Activated T-cell treated with anti-CD3 and anti-CD28 coated beads, Interleukin-2, amount 50 U/mL, for 4 hours (primary cell): ENCODE measurements around the gene KIF15. TPM values are rescaled to one million over a fixed set of nuclear protein-coding genes. Genes with fewer than 3 reads are reported as not detected.
"Not testable (repeated sequence)": the region's sequence is repeated elsewhere in the genome, so short reads cannot be mapped to it uniquely, and the experiment has no call there.

Source experiments
- ATAC-seq, 2 donors: fragments of 200-7000 bp; cut with Tn5 transposase; one replicate each; pipeline ENCODE4 v1.10.0; 2021
- DNase-seq: peaks from one replicate; pipeline ENCODE4 v3.0.0-alpha.2; 2020
- H3K27me3 Mint-ChIP-seq: one replicate; pipeline ENCODE4 v1.8.0; 2021; ENCODE audit warnings: low read depth, mixed read lengths
- H3K36me3 Mint-ChIP-seq: one replicate; pipeline ENCODE4 v1.8.0; 2022; ENCODE audit warnings: mixed read lengths; ENCODE audit not compliant: insufficient read depth
- H3K4me1 Mint-ChIP-seq: one replicate; pipeline ENCODE4 v1.8.0; 2021; ENCODE audit warnings: low read depth, mixed read lengths
- H3K4me3 Mint-ChIP-seq: one replicate; pipeline ENCODE4 v1.8.0; 2021; ENCODE audit warnings: mild to moderate bottlenecking, moderate library complexity, mixed read lengths
- H3K9me3 Mint-ChIP-seq: one replicate; pipeline ENCODE4 v1.8.0; 2021; ENCODE audit warnings: mixed read lengths
- total RNA-seq, 3 donors: library from RNA; stranded (reverse); gene quantifications; one replicate each; pipeline ENCODE4 v1.2.1, GENCODE V29; 2021

KIF15 gene
- total RNA-seq, 3 donors from 2014 or later: 4.7 to 6.2 (median 6.1) TPM

DNA sequence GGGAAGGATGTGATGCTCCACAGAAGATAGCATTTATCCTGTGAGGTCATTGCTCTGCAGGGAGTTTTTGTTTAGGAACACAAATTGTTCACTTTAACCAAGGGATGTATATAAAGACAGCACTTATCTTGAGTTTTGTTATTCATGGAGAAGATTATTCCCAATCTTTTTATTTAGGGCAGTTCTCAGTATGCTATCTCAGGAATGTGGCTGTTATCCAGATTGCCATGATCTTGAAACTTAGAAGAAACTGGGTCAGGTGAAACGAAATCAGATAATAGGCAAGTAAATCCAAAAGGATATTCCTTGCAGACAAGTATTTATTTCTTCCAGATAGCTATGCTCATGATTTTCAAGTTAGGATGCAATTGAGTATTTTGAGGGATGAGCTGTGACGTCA, 80.8 kb downstream of the KIF15 start:
- Mint-ChIP-seq H3K9me3 (peaks cover under 1% of the 10 kb centered on the region), H3K27me3 (no peaks in the 10 kb centered on the region), H3K4me1 (no peaks in the 10 kb centered on the region), H3K4me3 (no peak overlapping the region), H3K36me3 (peaks cover 4% of the 10 kb centered on the region)
- DNase-seq (no peak), ATAC-seq (no peak)

DNA sequence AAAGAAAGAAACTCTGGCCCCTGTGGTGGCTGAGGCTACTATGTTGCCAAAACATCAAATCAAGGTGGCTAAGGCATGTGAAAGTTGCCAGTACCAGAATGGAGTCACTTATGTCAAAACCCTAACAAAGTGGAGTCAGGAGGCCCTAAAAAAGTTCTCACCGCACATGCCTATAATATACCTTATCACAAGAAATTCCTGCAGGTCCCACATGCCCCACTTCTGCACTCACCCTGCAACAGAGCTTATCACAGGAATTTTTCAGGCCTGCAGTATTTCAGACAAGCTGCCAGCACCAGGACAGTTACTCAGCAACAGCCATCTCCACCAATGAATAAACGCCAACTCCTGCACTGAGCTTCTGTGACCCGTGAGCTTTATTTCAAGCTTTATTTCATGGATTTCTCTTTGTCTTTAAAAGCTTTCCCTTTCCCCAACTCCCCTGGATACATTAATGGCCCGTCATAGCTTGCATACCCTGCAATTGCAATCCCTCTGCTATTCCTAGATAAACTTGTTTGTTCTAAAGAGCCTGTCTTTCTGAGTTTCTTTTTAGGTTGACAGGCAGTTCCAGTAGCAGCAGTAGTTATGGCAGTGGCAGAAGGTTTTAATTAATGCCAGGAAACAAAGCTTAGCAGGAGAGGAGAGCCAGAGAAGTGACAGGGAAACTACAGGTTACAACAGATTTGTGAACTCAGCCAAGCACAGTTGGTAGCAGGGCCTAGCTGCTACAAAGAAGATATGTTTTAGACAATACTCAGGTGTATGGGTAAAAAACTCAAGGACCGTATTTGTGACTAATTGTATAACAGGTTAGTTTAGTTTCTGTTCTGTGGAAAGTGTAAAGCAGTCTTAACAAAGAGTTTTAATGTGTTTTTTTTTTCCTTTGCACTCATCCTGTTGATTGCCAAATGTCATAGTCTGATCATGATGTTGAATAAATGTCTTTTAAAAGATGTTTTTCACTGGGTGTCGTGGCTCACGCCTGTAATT, 84.2 kb downstream of the KIF15 start:
- H3K9me3 Mint-ChIP-seq: no peaks in the 10 kb centered on the region
- DNase-seq (no peak), ATAC-seq (no peak)
- no peak overlapping the region for H3K4me3 Mint-ChIP-seq
- no peaks in the 10 kb centered on the region for H3K36me3 Mint-ChIP-seq
- no peaks in the 10 kb centered on the region for H3K4me1 Mint-ChIP-seq
- no peaks in the 10 kb centered on the region for H3K27me3 Mint-ChIP-seq

DNA sequence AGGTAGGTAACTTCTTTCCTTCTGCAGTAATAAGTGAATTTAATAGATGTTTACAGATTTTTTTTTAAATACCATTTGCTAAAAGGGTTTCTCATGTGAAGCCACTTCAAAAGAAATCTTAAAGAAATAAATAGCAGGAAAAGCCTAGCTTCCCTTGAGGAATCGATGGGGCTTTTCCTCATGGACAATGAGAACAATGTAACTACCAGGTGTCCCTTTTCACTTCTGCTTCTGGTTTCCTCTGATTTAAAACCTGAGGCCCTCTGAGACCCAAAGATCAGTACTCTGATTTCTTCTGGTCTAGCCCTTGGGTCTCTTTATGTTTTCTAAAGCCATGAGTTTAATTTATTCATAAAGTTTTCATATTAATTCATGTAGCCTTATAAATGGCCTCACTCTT, 87.0 kb downstream of the KIF15 start:
- no peak for DNase-seq
- Mint-ChIP-seq H3K9me3 (no peaks in the 10 kb centered on the region), H3K4me1 (no peaks in the 10 kb centered on the region), H3K36me3 (no peaks in the 10 kb centered on the region), H3K4me3 (no peak overlapping the region), H3K27me3 (no peaks in the 10 kb centered on the region)
- ATAC-seq: no peak

DNA sequence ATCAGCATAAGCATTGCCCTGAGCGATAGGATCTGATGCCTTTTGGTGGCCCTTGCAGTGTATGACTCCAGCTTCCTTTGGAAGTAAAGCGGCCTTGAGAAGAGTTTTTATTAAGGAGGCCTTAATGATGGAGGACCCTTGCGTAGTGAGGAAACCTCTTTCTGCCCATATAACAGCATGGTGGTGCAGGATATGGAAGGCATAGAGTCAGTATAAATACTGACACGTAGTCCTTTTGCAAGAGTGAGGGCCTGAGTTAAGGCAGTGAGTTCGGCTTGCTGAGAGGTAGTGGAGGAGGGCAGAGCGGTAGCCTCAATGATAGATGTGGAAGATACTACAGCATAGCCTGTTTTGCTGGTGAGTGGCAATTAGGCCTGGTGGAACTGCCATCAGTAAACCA, 95.1 kb downstream of the KIF15 start:
- not testable (repeated sequence) for DNase-seq, H3K9me3 Mint-ChIP-seq, ATAC-seq, H3K27me3 Mint-ChIP-seq, H3K36me3 Mint-ChIP-seq, H3K4me1 Mint-ChIP-seq, H3K4me3 Mint-ChIP-seq

DNA sequence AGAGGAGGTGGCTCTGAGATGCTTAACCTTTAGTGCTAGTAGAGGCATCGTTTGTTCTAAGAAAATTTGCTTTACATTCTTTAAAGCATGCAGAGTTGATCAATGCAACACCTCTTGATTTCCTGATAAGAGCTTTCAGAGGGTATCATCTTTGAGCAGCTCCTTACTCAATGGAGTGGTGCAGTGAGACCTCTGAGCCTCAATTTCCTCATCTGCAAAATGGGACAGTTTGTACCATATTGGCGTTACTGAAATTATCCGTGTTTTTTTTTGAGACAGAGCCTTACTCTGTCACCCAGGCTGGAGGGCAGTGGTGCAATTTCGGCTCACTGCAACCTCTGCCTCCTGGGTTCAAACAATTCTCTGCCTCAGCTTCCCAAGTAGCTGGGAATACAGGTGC, 98.5 kb downstream of the KIF15 start:
- no peaks in the 10 kb centered on the region for H3K9me3 Mint-ChIP-seq
- DNase-seq (no peak), ATAC-seq (no peak)
- no peaks in the 10 kb centered on the region for H3K27me3 Mint-ChIP-seq
- H3K4me3 Mint-ChIP-seq: no peak overlapping the region
- H3K4me1 Mint-ChIP-seq: peaks cover 30% of the 10 kb centered on the region
- no peaks in the 10 kb centered on the region for H3K36me3 Mint-ChIP-seq

DNA sequence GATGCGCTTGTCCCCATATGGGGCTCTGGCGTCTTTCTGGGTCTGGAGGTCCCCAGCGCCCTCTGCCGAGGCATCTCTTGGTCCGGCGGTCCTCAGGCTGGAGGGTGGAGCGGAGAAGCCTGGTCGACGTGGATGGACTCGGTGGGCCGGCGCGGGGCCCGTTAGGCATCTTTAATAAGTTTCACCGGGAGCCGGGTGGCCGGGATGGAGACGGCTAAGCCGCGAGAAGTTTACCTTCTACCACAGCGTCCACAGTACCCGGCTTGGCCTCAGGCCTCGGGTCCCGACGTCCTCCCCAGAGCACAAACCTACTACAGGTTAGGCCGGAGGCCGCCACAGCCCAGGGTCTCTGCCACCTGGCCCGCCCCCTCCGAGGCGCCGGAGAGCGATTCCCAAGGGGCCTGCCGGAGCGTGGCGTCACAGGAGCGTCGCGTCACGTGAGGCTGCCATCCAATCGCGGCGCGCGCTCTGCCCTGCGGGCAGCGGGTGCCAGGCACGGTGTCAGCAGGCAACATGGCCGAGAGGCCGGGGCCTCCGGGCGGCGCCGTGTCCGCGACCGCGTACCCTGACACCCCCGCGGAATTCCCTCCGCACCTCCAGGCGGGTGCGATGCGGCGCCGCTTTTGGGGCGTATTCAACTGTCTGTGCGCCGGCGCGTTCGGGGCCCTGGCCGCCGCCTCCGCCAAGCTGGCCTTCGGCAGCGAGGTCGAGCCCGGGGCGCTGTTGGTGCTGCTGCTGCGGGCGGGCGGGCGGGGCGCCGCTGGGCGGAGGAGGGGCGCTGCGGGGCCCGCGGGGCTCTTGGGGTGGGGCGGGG, 100.0 kb downstream of the KIF15 start, which contains the start of gene TMEM42:
Gene TMEM42 (plus strand): TSS at position 501 of the 814 bp plus-strand sequence. CDS start 13 bp downstream, at position 514.
- no peaks in the 10 kb centered on the region for H3K9me3 Mint-ChIP-seq

DNA sequence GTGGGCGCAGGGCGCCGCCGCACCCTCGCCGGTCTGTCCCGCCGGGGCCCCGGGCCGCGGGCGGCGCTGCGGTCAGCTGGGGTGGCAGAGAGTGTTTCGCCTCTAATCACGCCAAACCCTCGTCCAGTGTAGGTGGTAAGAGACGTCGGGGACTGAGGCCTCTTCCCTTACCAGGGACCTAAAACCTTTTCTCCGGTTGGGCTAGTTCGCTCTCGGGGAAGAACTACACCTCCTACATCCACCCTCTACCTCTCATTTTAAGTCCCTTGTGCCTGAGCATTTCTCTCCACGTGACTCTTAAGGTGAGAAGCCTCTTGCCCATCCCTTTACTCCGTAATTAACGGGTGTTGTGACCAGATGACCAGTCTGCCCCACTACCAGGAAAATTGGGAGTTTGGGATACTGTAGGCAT, 100.6 kb downstream of the KIF15 start:
- Mint-ChIP-seq H3K9me3 (no peaks in the 10 kb centered on the region), H3K36me3 (peaks cover 5% of the 10 kb centered on the region), H3K4me3 (peak overlapping the region; percentile 83), H3K27me3 (no peaks in the 10 kb centered on the region), H3K4me1 (peaks cover 49% of the 10 kb centered on the region)
- DNase-seq: no peak
- ATAC-seq: peak in 1 of 2 donors; percentile 29

More for the DNA sequence above, 100.0 kb downstream of the KIF15 start, which contains the start of gene TMEM42:
- Mint-ChIP-seq H3K4me3 (peak within 1 kb of the TSS; percentile 90), H3K27me3 (no peaks in the 10 kb centered on the region), H3K4me1 (peaks cover 43% of the 10 kb centered on the region), H3K36me3 (peaks cover 1% of the 10 kb centered on the region)
- ATAC-seq (peak; percentile 97), DNase-seq (peak; percentile 86)

DNA sequence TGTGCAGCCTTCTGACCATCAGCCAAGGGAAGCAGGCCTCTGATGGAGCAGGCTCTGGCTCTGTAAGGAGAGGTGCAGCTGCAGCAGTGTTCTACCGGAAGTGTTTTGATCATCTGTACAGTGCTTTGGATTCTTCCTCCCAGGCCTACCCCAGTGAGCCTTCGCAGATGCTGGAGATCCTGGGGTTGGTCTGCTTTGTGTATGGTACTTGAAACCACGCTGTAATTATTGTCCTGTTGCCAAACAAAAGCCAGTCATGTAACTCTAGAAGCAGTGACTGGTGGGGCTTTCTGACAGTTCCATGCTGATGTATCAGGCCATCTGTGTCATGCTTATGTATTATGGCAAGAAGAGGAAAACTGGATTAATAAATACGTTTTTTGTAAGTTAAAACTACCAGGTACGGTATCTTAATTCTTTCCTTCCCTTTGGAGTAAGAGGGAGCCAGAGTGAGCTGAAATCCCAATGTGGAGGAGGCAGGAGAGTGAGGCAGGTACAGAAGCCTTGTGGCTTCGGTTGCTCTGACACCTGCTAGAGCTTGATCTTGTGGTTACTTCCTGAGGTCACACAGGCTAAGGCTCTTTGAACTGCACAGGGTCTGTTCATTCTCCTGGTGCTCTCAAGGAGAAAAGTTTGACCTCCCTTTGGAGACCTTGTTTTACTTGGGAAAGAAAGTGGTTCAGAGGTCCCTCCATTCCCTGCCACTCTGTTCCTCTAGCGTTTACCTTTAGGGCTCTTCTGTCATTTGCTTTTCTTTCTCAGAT, 103.9 kb downstream of the KIF15 start:
- ATAC-seq: no peak
- no peak for DNase-seq
- no peaks in the 10 kb centered on the region for H3K27me3 Mint-ChIP-seq
- peaks cover 10% of the 10 kb centered on the region for H3K36me3 Mint-ChIP-seq
- H3K4me3 Mint-ChIP-seq: no peak overlapping the region
- H3K4me1 Mint-ChIP-seq: peaks cover 50% of the 10 kb centered on the region
- H3K9me3 Mint-ChIP-seq: peaks cover 9% of the 10 kb centered on the region

DNA sequence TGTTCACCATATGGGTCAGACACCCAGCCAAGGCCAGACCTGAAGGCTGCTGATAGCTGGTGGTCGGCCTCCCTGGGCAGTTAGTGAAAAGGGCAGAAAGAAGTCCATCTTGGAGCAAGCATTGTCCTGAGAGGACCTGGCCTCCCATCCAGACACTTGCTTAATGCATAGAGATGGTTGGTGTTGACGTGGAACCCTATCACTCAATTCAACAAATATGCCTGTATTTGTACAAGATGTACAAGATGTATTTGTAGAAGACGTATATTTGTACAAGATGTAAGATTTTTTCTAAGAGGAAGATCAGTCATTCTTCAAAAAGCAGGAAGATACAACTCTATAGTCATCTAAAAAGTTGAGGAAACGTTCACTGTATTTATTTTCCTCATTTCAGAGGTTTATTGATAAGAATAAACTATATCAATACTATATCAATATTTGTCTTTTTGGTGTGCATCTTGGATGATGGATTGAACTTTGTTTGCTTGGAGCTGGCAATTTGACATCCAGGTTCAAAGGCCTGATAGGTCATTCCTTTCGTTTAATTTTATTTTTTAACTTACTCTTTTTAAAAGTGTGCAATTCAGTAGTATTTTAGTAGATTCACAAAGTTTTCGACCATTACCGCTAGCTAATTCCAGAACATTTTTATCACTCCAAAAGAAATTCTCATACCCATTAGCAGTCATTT, 106.0 kb downstream of the KIF15 start:
- H3K4me3 Mint-ChIP-seq: no peak overlapping the region
- DNase-seq: no peak
- peaks cover 9% of the 10 kb centered on the region for H3K9me3 Mint-ChIP-seq
- no peaks in the 10 kb centered on the region for H3K27me3 Mint-ChIP-seq
- H3K36me3 Mint-ChIP-seq: peaks cover 10% of the 10 kb centered on the region
- ATAC-seq: no peak
- H3K4me1 Mint-ChIP-seq: peaks cover 42% of the 10 kb centered on the region

DNA sequence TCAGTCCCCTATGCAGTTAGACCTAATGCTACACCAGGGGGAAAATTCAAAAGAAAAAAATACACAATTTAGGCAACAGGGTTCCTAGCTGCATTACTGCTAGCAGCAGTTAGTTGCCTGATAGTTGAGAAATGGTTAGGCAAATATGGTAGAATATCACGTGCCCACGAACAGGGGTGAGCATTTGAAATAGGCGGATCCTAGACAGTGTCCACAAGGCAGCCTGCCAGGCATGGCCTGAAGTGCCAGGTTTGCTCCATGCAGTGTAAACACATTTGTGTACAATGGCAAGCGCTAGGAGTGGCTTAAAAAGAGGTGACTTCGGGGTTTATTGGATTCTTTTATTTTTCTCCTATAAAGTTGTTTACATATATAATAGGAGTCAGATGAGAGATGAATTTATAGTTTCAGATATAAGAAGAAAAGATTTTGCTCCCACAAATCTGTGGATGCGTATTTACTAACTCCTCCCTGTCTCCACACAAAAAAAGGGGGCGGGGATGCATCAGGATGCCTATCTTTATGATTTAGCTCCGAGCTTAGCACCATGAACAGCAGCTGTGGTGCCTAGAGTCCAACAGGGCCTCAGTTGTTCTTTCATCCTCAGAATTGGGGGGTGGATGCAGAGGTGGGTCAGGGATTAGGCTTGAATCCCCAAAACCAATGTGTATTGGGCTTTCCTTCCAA, 108.9 kb downstream of the KIF15 start:
- no peak for ATAC-seq
- H3K4me1 Mint-ChIP-seq: peaks cover 16% of the 10 kb centered on the region
- no peaks in the 10 kb centered on the region for H3K27me3 Mint-ChIP-seq
- no peak overlapping the region for H3K4me3 Mint-ChIP-seq
- H3K36me3 Mint-ChIP-seq: peaks cover 10% of the 10 kb centered on the region
- H3K9me3 Mint-ChIP-seq: peaks cover 9% of the 10 kb centered on the region
- no peak for DNase-seq

DNA sequence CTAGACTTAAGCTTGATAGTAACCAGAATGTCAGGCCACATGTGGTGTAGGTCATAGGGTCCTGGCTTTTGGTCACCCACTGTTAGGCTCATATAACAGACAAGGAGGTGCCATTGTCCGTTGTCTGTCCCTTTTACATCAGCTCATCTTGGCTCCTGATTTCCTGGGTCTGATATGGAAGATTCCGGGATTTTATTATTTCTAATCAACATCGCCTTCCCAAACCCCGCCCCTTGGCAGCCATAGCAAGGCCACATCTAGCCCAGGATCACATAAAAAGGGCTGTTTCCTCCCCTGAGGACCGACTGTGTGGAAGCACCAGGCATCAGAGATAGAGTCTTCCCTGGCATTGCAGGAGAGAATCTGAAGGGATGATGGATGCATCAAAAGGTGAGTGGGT, 112.7 kb downstream of the KIF15 start, which contains the start of gene TGM4:
Gene TGM4 (plus strand): TSS at position 301 of the 400 bp plus-strand sequence. CDS start 71 bp downstream, at position 372.
- ATAC-seq (no peak), DNase-seq (no peak)
- no peak within 1 kb of the TSS for H3K4me3 Mint-ChIP-seq
- H3K27me3 Mint-ChIP-seq: no peaks in the 10 kb centered on the region
- no peaks in the 10 kb centered on the region for H3K36me3 Mint-ChIP-seq
- no peaks in the 10 kb centered on the region for H3K4me1 Mint-ChIP-seq
- H3K9me3 Mint-ChIP-seq: no peaks in the 10 kb centered on the region

DNA sequence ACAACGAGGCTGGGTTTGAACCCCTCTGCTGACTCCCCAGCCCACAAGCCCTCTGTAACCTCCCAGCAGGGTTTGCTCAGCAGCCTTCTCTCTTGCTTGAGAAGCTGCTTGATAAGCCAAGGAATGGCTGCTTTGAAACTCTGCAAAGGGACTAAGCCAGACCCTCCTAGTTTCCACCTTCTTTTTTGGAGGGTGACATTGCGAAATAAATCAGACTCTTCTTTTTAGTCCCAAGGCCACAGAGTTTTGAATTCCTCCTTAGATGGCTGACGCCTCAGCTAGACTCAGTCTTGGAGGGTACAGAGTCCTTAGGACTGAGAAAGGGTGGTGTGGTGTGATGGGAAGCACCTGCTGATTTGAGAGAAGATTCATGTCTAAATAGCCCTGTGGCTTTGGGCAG, 114.0 kb downstream of the KIF15 start:
- no peak for DNase-seq
- Mint-ChIP-seq H3K36me3 (no peaks in the 10 kb centered on the region), H3K27me3 (no peaks in the 10 kb centered on the region), H3K4me3 (no peak overlapping the region), H3K4me1 (no peaks in the 10 kb centered on the region), H3K9me3 (no peaks in the 10 kb centered on the region)
- ATAC-seq: no peak

DNA sequence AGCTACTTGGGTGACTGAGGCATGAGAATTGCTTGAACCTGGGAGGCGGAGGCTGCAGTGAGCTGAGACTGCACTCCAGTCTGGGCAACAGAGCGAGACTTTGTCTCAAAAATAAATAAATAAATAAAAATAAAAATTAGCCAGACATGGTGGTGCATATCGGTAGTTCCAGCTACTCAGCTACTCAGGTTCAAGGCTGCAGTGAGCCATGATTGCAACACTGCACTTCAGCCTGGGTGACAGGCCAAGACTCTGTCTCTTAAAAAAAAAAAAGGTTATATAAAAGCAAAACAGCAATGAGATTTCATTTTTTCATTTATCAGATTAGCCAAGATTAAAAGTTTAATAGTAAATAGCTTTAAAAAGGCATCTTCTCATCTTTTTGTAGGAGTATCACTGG, 115.7 kb downstream of the KIF15 start:
- no peak for DNase-seq
- Mint-ChIP-seq H3K9me3 (no peaks in the 10 kb centered on the region), H3K4me3 (no peak overlapping the region), H3K4me1 (no peaks in the 10 kb centered on the region), H3K36me3 (no peaks in the 10 kb centered on the region), H3K27me3 (no peaks in the 10 kb centered on the region)
- no peak for ATAC-seq
